Smooth muscle cell (in vitro differentiated cells): ENCODE results near the gene PLXNA4. TPM values are rescaled to one million over a fixed set of nuclear protein-coding genes. Genes with fewer than 3 reads are reported as not detected.

Experiments
- DNase-seq: peaks from one replicate; lab custom pipeline; 2025; ENCODE audit not compliant: unreplicated experiment; lab: John Stamatoyannopoulos, UW
- H2AFZ ChIP-seq: fragments of 200-600 bp; sonication (generic); 2 replicates; pipeline ENCODE4 v1.6.0; 2016; ENCODE audit warnings: antibody characterized with exemption, low read depth, mild to moderate bottlenecking
- H3F3A ChIP-seq: fragments of 200-600 bp; sonication (generic); 2 replicates; pipeline ENCODE4 v1.6.0; 2017; ENCODE audit warnings: antibody characterized with exemption, low read depth
- H3K27ac ChIP-seq: fragments of 200-600 bp; sonication (generic); 2 replicates; pipeline ENCODE4 v1.5.1; 2016; ENCODE audit warnings: low read depth, mild to moderate bottlenecking
- H3K27me3 ChIP-seq: fragments of 200-600 bp; sonication (generic); 2 replicates; pipeline ENCODE4 v1.6.1; 2016; ENCODE audit warnings: low read depth, mild to moderate bottlenecking
- H3K36me3 ChIP-seq: fragments of 200-600 bp; sonication (generic); 2 replicates; pipeline ENCODE4 v1.5.1; 2016; ENCODE audit warnings: low read depth
- H3K4me1 ChIP-seq: fragments of 200-600 bp; sonication (generic); 2 replicates; pipeline ENCODE4 v1.5.1; 2016; ENCODE audit warnings: low read depth
- H3K4me2 ChIP-seq: fragments of 200-600 bp; sonication (generic); 2 replicates; pipeline ENCODE4 v1.6.0; 2016; ENCODE audit warnings: mild to moderate bottlenecking
- H3K4me3 ChIP-seq: fragments of 200-600 bp; sonication (generic); 2 replicates; pipeline ENCODE4 v1.5.1; 2016; ENCODE audit warnings: mild to moderate bottlenecking
- H3K79me2 ChIP-seq: fragments of 200-600 bp; sonication (generic); 2 replicates; pipeline ENCODE4 v1.6.0; 2016; ENCODE audit warnings: low read depth, mild to moderate bottlenecking
- H3K9ac ChIP-seq: fragments of 200-600 bp; sonication (generic); 2 replicates; pipeline ENCODE4 v1.6.0; 2016; ENCODE audit warnings: low read depth
- H3K9me3 ChIP-seq: fragments of 200-600 bp; sonication (generic); replicated peaks from 2 replicates; pipeline ENCODE4 v1.5.1; 2016; ENCODE audit warnings: low read depth
- H4K20me1 ChIP-seq: fragments of 200-600 bp; sonication (generic); 2 replicates; pipeline ENCODE4 v1.6.0; 2016; ENCODE audit warnings: low read depth
- WGBS: methylation state at CpG from one replicate; pipeline ENCODE4 v1.1.7; 2016; ENCODE audit warnings: low lambda C conversion rate; 5-methylcytosine and 5-hydroxymethylcytosine counted together
- polyA plus RNA-seq: library from polyadenylated mRNA; unstranded; fragments of >200 nt; fragmentation: Nextera tagmentation; extraction: Ambion mirVana; gene quantifications from 2 replicates; pipeline ENCODE4 v1.2.1, GENCODE V29; 2016
- total RNA-seq: library from RNA; depleted of rRNA; stranded (reverse); fragments of >200 nt; gene quantifications from 2 replicates; pipeline ENCODE4 v1.2.3, GENCODE V29; 2014
- TF ChIP-seq, protein P1 (sequence below): fragments of 200-600 bp; sonication (generic); IDR thresholded peaks from 2 replicates; pipeline ENCODE4 v1.5.1; 2017; ENCODE audit warnings: borderline replicate concordance, mild to moderate bottlenecking, antibody characterized with exemption; ENCODE audit not compliant: insufficient read depth, poor library complexity, severe bottlenecking

PLXNA4 gene
- total and polyA plus RNA-seq, 2 experiments from 2014 or later, result 8.5 to 9.9 TPM

DNA sequence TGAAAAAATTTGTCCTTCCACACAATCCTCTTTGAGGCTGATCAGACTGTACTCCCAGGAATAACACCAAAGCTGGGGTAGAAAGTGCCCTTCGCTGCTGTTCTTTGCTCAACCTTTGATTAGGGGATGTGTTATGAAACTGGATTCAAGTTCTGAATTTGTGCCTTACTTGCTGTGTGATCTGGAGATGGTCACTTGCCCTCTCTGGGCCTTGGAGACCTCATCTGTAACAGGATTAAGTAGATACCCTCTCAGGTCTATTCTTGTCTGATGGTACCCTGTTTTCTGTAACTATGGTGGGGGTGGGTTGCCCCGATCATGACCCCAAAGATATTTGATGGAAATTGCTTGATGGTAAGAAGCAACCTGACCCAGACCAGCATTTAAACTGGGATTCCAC lies 368.5 kb downstream of the PLXNA4 start:
- Histone ChIP-seq H3K4me3 (no peak overlapping the region), H3K4me1 (peaks cover 6% of the 10 kb centered on the region), H3K9me3 (no peaks in the 10 kb centered on the region), H3F3A (no peaks in the 10 kb centered on the region), H3K4me2 (no peak overlapping the region), H3K79me2 (no peaks in the 10 kb centered on the region), H3K9ac (no peak overlapping the region), H3K36me3 (no peaks in the 10 kb centered on the region), H3K27ac (no peak overlapping the region), H3K27me3 (no peaks in the 10 kb centered on the region), H4K20me1 (no peaks in the 10 kb centered on the region), H2AFZ (no peak overlapping the region)
- TF ChIP-seq, protein P1, sequence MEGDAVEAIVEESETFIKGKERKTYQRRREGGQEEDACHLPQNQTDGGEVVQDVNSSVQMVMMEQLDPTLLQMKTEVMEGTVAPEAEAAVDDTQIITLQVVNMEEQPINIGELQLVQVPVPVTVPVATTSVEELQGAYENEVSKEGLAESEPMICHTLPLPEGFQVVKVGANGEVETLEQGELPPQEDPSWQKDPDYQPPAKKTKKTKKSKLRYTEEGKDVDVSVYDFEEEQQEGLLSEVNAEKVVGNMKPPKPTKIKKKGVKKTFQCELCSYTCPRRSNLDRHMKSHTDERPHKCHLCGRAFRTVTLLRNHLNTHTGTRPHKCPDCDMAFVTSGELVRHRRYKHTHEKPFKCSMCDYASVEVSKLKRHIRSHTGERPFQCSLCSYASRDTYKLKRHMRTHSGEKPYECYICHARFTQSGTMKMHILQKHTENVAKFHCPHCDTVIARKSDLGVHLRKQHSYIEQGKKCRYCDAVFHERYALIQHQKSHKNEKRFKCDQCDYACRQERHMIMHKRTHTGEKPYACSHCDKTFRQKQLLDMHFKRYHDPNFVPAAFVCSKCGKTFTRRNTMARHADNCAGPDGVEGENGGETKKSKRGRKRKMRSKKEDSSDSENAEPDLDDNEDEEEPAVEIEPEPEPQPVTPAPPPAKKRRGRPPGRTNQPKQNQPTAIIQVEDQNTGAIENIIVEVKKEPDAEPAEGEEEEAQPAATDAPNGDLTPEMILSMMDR, result no peak
- WGBS, result 93% methylated on average over 2 of the region's 2 CpGs
- DNase-seq, result no peak

DNA sequence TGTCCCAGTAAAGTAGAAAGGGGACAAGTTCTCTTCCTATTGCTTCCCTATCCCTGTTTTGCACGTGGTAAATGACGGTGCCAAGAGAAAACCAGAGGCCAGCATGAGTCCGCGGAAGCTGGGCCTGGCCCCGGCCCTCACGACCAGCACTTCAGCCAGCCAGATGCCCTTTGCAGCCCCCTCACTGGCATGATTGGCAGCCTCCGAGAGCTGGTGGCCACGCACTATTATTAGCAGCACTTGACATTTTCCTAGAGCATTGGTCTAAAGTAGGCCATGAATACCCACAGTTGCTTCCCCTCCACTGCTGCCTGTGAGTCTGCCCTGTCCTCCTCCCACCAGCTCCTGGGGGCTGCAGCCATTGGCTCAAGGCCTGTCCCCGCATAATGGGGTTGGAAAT lies 369.1 kb downstream of the PLXNA4 start:
- Histone ChIP-seq H3K9me3 (no peaks in the 10 kb centered on the region), H3F3A (no peaks in the 10 kb centered on the region), H4K20me1 (no peaks in the 10 kb centered on the region), H3K27ac (no peak overlapping the region), H3K27me3 (no peaks in the 10 kb centered on the region), H2AFZ (no peak overlapping the region), H3K36me3 (no peaks in the 10 kb centered on the region), H3K4me3 (no peak overlapping the region), H3K79me2 (no peaks in the 10 kb centered on the region), H3K4me1 (peaks cover 6% of the 10 kb centered on the region), H3K4me2 (no peak overlapping the region), H3K9ac (no peak overlapping the region)
- WGBS, result 89% methylated on average over 9 of the region's 9 CpGs
- no peak for DNase-seq
- TF ChIP-seq, protein P1, result no peak

DNA sequence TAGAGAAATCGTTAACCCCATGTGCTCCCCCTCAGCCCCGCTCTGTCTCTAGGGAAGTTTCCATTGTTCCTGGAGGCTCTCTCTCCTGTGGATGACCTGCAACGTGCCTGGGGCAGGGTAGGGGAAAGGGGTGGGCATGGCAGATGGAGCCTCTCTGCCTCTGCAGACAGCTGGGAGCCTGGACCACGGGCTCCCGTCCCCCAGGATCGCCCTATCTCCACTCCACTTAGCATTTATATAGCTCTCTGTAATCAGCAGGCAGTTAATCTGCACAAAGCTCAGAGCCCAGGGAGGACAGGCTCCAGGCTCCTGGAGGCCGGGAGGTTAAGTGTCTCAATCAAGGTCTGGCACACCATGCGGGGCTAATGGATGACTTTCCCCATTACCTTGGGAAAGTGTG lies 369.7 kb downstream of the PLXNA4 start:
- no peak overlapping the region for H3K4me2 ChIP-seq
- peaks cover 6% of the 10 kb centered on the region for H3K4me1 ChIP-seq
- H3K9ac ChIP-seq, result no peak overlapping the region
- H3K4me3 ChIP-seq, result no peak overlapping the region
- WGBS, result 42% methylated on average over 8 of the region's 8 CpGs
- no peaks in the 10 kb centered on the region for H3K79me2 ChIP-seq
- H2AFZ ChIP-seq, result no peak overlapping the region
- DNase-seq, result no peak
- no peaks in the 10 kb centered on the region for H3K27me3 ChIP-seq
- H3F3A ChIP-seq, result no peaks in the 10 kb centered on the region
- H3K27ac ChIP-seq, result no peak overlapping the region
- no peaks in the 10 kb centered on the region for H3K36me3 ChIP-seq
- H4K20me1 ChIP-seq, result no peaks in the 10 kb centered on the region
- TF ChIP-seq, protein P1, result no peak
- H3K9me3 ChIP-seq, result no peaks in the 10 kb centered on the region

DNA sequence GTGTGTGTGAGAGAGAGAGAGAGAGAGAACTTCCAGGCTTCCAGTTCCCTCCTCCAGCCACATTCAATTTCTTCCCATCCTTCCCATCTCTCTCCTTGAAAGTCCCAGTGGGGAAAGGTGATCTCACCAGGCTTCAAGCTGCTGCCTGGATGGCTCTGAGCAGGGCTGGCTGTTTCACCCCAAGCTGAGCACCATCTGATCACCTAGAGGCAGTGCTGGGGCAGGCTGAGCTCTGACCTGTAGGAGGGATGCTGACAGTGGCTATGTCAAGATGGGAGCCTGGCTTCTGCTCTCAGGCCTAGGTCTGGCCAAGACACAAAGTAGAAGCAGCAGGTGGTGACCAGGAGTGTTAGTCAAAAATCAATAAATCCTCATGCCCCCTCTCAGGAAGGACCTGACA lies 370.8 kb downstream of the PLXNA4 start:
- H3K9ac ChIP-seq, result no peak overlapping the region
- no peaks in the 10 kb centered on the region for H3K27me3 ChIP-seq
- peaks cover 6% of the 10 kb centered on the region for H3K4me1 ChIP-seq
- no peak overlapping the region for H3K4me3 ChIP-seq
- DNase-seq, result no peak
- H3F3A ChIP-seq, result no peaks in the 10 kb centered on the region
- TF ChIP-seq, protein P1, result no peak
- H3K79me2 ChIP-seq, result no peaks in the 10 kb centered on the region
- H3K27ac ChIP-seq, result no peak overlapping the region
- no peaks in the 10 kb centered on the region for H3K9me3 ChIP-seq
- no peak overlapping the region for H3K4me2 ChIP-seq
- no peak overlapping the region for H2AFZ ChIP-seq
- no peaks in the 10 kb centered on the region for H4K20me1 ChIP-seq
- H3K36me3 ChIP-seq, result no peaks in the 10 kb centered on the region
